GM18508 (cell line): Measurements from ENCODE around the gene PDE4B.

Experiments
- ATAC-seq: cut with Tn5 transposase; IDR thresholded peaks from one replicate; pipeline ENCODE4 v1.9.1; 2021; ENCODE audit warnings: moderate number of reproducible peaks; ENCODE audit not compliant: insufficient read depth, unreplicated experiment

Gene PDE4B

GRCh38 chr1:66166753-66167152 is 374.1 kb downstream of the PDE4B start:
- no peak for ATAC-seq

GRCh38 chr1:66167267-66167666 is 374.6 kb downstream of the PDE4B start:
- no peak for ATAC-seq

GRCh38 chr1:66168467-66168887 is 375.8 kb downstream of the PDE4B start:
- no peak for ATAC-seq

GRCh38 chr1:66168948-66169671 is 376.4 kb downstream of the PDE4B start:
- no peak for ATAC-seq

- no peak for ATAC-seq
These were observed 379.6 kb downstream of the PDE4B start for GRCh38 chr1:66172272-66172671.

- no peak for ATAC-seq
These were observed 382.4 kb downstream of the PDE4B start for GRCh38 chr1:66175098-66175497.

- no peak for ATAC-seq
These were observed 382.9 kb downstream of the PDE4B start for GRCh38 chr1:66175581-66175980.

GRCh38 chr1:66176012-66176715 is 383.5 kb downstream of the PDE4B start:
- no peak for ATAC-seq

GRCh38 chr1:66176832-66177231 is 384.1 kb downstream of the PDE4B start:
- ATAC-seq, result no peak

GRCh38 chr1:66177510-66177909 is 384.8 kb downstream of the PDE4B start:
- no peak for ATAC-seq

GRCh38 chr1:66182026-66182425 is 389.3 kb downstream of the PDE4B start:
- no peak for ATAC-seq

- no peak for ATAC-seq
These were observed 390.0 kb downstream of the PDE4B start for GRCh38 chr1:66182551-66183178.

- ATAC-seq, result no peak
These were observed 390.7 kb downstream of the PDE4B start for GRCh38 chr1:66183400-66183799.

GRCh38 chr1:66197120-66197519 is 404.4 kb downstream of the PDE4B start:
- ATAC-seq, result no peak

GRCh38 chr1:66197785-66198184 is 405.1 kb downstream of the PDE4B start:
- no peak for ATAC-seq

GRCh38 chr1:66206563-66207144 is 414.0 kb downstream of the PDE4B start:
- no peak for ATAC-seq

- ATAC-seq, result no peak
These were observed 414.8 kb downstream of the PDE4B start for GRCh38 chr1:66207484-66207883.

- no peak for ATAC-seq
These were observed 415.9 kb downstream of the PDE4B start for GRCh38 chr1:66208632-66209031.

- no peak for ATAC-seq
These were observed 418.0 kb downstream of the PDE4B start for GRCh38 chr1:66210635-66211244.

GRCh38 chr1:66211521-66211920 is 418.8 kb downstream of the PDE4B start:
- no peak for ATAC-seq

GRCh38 chr1:66213491-66213890 is 420.8 kb downstream of the PDE4B start:
- ATAC-seq, result no peak
